B cell (primary cell): Measurements from ENCODE around the gene MBTPS1.
A peak's percentile ranks its signal among the peaks of the same experiment; 100 is the strongest.

Experiments used
- EZH2 ChIP-seq: IDR thresholded peaks from 2 replicates; pipeline ENCODE4 v1.6.1; 2012; ENCODE audit warnings: borderline replicate concordance, low read depth, mild to moderate bottlenecking, moderate library complexity, low read length; ENCODE audit not compliant: insufficient read depth, poor library complexity, severe bottlenecking
- TF ChIP-seq, protein P1 (sequence below): fragments of 200-600 bp; IDR thresholded peaks from one replicate; pipeline ENCODE4 v1.8.0; 2022; ENCODE audit warnings: antibody characterized with exemption, mild to moderate bottlenecking

DNA sequence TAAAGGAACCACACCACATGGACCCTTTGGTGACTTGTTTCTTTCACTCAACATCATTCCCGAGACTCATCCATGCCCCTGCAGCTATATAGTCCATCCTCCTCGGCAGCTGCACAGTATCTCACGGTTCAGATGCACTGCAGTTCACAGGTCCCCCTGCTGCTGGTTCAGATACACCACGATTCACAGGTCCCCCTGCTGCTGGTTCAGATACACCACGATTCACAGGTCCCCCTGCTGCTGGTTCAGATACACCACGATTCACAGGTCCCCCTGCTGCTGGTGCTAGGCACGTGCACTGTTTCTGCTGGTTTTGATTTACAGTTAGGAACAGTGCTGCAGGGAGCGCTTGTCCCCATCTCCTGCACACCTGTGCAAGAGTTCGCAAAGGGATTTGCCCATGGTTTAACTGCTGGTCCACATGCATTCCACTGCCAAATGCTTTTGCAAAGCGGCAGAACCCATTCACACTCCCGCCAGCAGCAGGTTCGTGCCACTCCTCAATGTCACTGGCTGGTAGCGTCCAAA, 24.5 kb upstream of the MBTPS1 start:
- TF ChIP-seq, protein P1, sequence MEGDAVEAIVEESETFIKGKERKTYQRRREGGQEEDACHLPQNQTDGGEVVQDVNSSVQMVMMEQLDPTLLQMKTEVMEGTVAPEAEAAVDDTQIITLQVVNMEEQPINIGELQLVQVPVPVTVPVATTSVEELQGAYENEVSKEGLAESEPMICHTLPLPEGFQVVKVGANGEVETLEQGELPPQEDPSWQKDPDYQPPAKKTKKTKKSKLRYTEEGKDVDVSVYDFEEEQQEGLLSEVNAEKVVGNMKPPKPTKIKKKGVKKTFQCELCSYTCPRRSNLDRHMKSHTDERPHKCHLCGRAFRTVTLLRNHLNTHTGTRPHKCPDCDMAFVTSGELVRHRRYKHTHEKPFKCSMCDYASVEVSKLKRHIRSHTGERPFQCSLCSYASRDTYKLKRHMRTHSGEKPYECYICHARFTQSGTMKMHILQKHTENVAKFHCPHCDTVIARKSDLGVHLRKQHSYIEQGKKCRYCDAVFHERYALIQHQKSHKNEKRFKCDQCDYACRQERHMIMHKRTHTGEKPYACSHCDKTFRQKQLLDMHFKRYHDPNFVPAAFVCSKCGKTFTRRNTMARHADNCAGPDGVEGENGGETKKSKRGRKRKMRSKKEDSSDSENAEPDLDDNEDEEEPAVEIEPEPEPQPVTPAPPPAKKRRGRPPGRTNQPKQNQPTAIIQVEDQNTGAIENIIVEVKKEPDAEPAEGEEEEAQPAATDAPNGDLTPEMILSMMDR = peak; percentile 23
- no peak for TF ChIP-seq EZH2
